HG03095 (cell line): ENCODE data around the gene LRMDA.

Source experiments
- ATAC-seq: cut with Tn5 transposase; IDR thresholded peaks from one replicate; pipeline ENCODE4 v1.9.1; 2021; ENCODE audit warnings: moderate library complexity; ENCODE audit not compliant: unreplicated experiment

The LRMDA gene

GRCh38 chr10:75935240-75935639, 503.8 kb downstream of the LRMDA start:
- ATAC-seq: no peak

GRCh38 chr10:75935650-75936400, 504.4 kb downstream of the LRMDA start:
- no peak for ATAC-seq

- no peak for ATAC-seq
These were observed 505.4 kb downstream of the LRMDA start for GRCh38 chr10:75936841-75937240.

- ATAC-seq: no peak
These were observed 506.4 kb downstream of the LRMDA start for GRCh38 chr10:75937823-75938222.

- no peak for ATAC-seq
These were observed 507.1 kb downstream of the LRMDA start for GRCh38 chr10:75938380-75939122.

- ATAC-seq: no peak
These were observed 508.1 kb downstream of the LRMDA start for GRCh38 chr10:75939541-75939940.

- no peak for ATAC-seq
These were observed 509.3 kb downstream of the LRMDA start for GRCh38 chr10:75940742-75941141.

GRCh38 chr10:75941223-75941801, 509.9 kb downstream of the LRMDA start:
- no peak for ATAC-seq

- no peak for ATAC-seq
These were observed 512.6 kb downstream of the LRMDA start for GRCh38 chr10:75944061-75944460.

GRCh38 chr10:75948583-75948982, 517.2 kb downstream of the LRMDA start:
- ATAC-seq: no peak

GRCh38 chr10:75950307-75950706, 518.9 kb downstream of the LRMDA start:
- no peak for ATAC-seq

- no peak for ATAC-seq
These were observed 519.7 kb downstream of the LRMDA start for GRCh38 chr10:75950997-75951589.

- no peak for ATAC-seq
These were observed 520.2 kb downstream of the LRMDA start for GRCh38 chr10:75951627-75952026.

- ATAC-seq: no peak
These were observed 520.7 kb downstream of the LRMDA start for GRCh38 chr10:75952093-75952492.

- no peak for ATAC-seq
These were observed 523.1 kb downstream of the LRMDA start for GRCh38 chr10:75954486-75954885.

GRCh38 chr10:75955973-75956502, 524.6 kb downstream of the LRMDA start:
- ATAC-seq: no peak

GRCh38 chr10:75956624-75957023, 525.2 kb downstream of the LRMDA start:
- no peak for ATAC-seq

GRCh38 chr10:75957314-75958120, 526.1 kb downstream of the LRMDA start:
- ATAC-seq: no peak

- no peak for ATAC-seq
These were observed 527.8 kb downstream of the LRMDA start for GRCh38 chr10:75959209-75959608.

- ATAC-seq: no peak
These were observed 528.5 kb downstream of the LRMDA start for GRCh38 chr10:75959912-75960311.
